ENCODE measurements around the gene SLC30A7.
"Not testable (repeated sequence)": the region's sequence is repeated elsewhere in the genome, so short reads cannot be mapped to it uniquely, and the experiment has no call there.

The SLC30A7 gene

DNA sequence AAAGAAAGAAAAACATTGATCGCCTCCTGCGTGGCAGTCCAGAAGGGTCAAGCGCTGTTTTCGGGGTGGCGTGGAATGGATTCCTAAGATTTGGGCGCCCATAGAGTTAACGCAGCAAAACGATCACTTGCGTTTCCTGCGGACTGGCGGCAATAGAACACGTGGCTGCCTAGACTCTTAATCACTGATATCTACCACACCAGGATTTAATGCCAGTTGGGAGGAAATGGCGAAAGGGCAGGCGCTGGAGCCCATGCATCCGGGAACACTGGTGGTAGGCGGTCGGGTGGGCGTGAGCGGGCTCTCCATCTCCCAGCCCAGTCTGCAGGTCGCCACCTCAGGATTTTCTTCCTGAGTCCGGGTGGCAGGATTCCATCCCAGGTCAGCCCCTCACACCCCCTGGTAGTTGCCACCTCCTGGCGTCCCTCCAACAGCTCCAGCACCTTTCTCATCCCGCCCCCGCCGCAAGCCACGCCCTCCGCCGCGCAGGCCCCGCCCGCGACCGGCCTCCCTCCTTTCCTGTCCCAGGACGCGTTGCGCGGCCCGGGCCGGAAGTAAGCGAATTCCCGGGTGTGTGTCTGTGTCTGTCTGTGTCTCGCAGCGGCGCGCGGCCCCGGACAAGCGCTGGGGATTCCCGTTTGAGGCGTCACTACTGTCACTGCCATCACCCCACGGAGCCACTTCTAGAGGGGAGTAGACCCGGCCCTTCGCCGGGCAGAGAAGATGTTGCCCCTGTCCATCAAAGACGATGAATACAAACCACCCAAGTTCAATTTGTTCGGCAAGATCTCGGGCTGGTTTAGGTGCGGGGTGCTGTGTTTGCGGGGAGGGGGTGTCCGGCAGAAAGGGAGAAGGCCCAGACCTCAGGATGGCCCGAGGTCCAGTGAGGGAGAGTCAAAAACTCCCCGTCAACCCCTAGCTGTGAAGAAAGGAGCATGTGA lies at the start of gene SLC30A7:
Gene SLC30A7, plus strand, starts transcription at position 551 of the 941 bp plus-strand sequence. Its CDS starts 173 bp downstream, at position 724.
- TF ChIP-seq CTCF (conservative IDR thresholded peaks at IDR 0.05; ENCODE audit: low read depth) = no peak
- peak; percentile 87 for DNase-seq (ENCODE audit: low spot score)
- H3K27ac ChIP-seq = peak within 1 kb of the TSS; percentile 93
- ChIA-PET CTCF (no interaction called here), POLR2A (ENCODE audit: low non-redundant PET) (interaction anchor here (0.6 to 1.1 kb wide), 2 partner anchors 12 to 289 kb away, joined by 3 read pairs; no protein-coding TSS in a partner anchor)

DNA sequence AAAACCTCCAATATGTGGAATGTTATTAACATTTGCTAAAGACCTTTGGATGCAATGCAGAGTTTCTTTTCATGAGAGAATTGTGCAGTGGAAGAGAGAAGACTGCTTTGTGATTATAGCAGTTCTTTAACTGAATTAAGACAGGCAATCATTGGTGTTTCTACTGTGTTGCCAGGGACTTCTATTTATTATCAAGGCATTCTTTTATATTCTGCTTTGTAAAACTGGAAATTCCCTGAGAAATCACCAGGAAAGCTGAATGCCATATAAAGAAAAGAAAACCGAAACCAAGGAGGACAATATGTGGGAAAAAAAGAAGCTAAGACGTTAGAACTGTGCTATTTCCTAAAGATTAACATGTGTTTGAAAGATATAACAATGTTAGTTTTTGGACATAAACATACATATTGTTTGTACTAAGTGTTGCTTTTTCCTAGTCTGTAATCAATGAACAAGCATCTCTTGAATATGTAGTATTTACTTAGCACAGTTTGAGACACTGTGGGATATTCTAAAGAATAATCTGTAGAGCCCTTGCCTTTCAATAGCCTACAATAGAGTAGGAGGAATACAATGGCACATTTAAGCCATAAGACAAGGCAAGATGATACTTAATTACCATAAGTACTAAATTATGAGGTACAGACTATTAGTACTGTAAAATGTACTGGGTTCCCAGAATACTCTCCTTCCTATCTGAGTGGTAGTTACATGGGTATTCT lies 48.4 kb upstream of the SLC30A7 start:
- DNase-seq (ENCODE audit: low spot score) = no peak
- no peak for TF ChIP-seq CTCF (conservative IDR thresholded peaks at IDR 0.05; ENCODE audit: low read depth)
- POLR2A ChIA-PET (ENCODE audit: low non-redundant PET) = no interaction called here
- H3K27ac ChIP-seq = no peak overlapping the region
- CTCF ChIA-PET = no interaction called here

GRCh38 chr1:100851726-100852125 lies 44.2 kb upstream of the SLC30A7 start:
- no peak overlapping the region for H3K27ac ChIP-seq
- TF ChIP-seq CTCF (conservative IDR thresholded peaks at IDR 0.05; ENCODE audit: low read depth) = no peak
- ChIA-PET CTCF (no interaction called here), POLR2A (ENCODE audit: low non-redundant PET) (no interaction called here)
- DNase-seq (ENCODE audit: low spot score) = no peak

GRCh38 chr1:100852976-100853375 lies 42.9 kb upstream of the SLC30A7 start:
- POLR2A ChIA-PET (ENCODE audit: low non-redundant PET) = no interaction called here
- no peak overlapping the region for H3K27ac ChIP-seq
- CTCF ChIA-PET = no interaction called here
- no peak for TF ChIP-seq CTCF (conservative IDR thresholded peaks at IDR 0.05; ENCODE audit: low read depth)
- DNase-seq (ENCODE audit: low spot score) = no peak

DNA sequence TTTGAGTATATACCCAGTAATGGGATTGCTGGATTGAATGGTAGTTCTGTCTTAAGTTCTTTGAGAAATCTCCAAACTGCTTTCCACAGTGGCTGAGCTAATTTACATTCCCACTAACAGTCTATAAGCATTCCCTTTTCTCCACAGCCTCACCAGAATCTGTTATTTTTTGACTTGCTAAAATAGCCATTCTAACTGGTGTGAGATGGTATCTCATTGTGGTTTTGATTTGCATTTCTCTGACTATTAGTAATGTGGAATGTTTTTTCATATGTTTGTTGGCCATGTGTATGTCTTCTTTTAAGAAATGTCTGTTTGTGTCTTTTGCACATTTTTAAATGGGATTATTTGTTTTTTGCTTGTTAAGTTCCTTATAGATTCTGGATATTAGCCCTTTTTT lies 40.8 kb upstream of the SLC30A7 start:
- DNase-seq (ENCODE audit: low spot score); H3K27ac ChIP-seq; POLR2A ChIA-PET (ENCODE audit: low non-redundant PET); CTCF ChIA-PET: not testable (repeated sequence)

DNA sequence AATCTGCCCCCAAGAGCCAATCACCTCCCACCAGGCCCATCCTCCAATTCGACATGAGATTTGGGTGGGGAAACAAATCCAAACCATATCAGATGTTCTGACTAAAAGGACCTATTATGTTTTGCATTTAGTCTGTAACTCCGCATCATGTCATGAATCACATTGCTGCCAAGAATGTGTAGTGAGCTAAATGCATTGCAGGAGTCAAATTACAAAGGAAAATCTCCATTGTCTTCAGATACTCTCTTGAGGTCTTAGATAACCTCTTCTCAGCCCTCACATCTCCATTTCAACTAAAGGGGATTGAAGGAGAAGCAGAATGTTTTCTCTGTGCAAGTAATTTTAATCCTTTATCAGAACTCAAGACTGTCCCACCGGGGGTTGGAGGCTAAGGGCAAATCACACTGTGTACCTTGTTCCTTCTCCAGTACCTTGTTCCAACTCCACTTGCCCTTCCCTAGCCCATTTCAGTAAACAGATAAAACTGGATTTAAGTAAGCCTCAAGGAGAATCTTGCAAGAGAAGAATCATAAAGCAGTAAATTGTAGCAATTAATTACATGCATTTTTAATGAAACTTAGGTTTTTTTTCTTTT lies 35.4 kb upstream of the SLC30A7 start:
- ChIA-PET CTCF (interaction anchor here (0.6 to 0.9 kb wide), 2 partner anchors 405 to 857 kb away, joined by 3 read pairs; no protein-coding TSS in a partner anchor), POLR2A (ENCODE audit: low non-redundant PET) (no interaction called here)
- DNase-seq (ENCODE audit: low spot score) = no peak
- TF ChIP-seq CTCF (conservative IDR thresholded peaks at IDR 0.05; ENCODE audit: low read depth) = no peak
- H3K27ac ChIP-seq = no peak overlapping the region

All from RWPE1 (cell line).